OCI-LY1 (cell line): ENCODE measurements around the gene KIAA0040.

Experiments used
- EZH2 ChIP-seq: fragments of 200-600 bp; sonication (generic), shearing (Covaris generic); IDR thresholded peaks from 2 replicates; pipeline ENCODE4 v1.8.0; 2017; ENCODE audit warnings: borderline replicate concordance, mixed run types, mild to moderate bottlenecking, antibody characterized with exemption, low read length, moderate library complexity, mixed read lengths
- TF ChIP-seq, protein P1 (sequence below): fragments of 200-600 bp; sonication (generic), shearing (Covaris generic); IDR thresholded peaks from 2 replicates; pipeline ENCODE4 v1.5.1; 2017; ENCODE audit warnings: mild to moderate bottlenecking, antibody characterized with exemption, low read length, moderate library complexity, mixed read lengths

DNA sequence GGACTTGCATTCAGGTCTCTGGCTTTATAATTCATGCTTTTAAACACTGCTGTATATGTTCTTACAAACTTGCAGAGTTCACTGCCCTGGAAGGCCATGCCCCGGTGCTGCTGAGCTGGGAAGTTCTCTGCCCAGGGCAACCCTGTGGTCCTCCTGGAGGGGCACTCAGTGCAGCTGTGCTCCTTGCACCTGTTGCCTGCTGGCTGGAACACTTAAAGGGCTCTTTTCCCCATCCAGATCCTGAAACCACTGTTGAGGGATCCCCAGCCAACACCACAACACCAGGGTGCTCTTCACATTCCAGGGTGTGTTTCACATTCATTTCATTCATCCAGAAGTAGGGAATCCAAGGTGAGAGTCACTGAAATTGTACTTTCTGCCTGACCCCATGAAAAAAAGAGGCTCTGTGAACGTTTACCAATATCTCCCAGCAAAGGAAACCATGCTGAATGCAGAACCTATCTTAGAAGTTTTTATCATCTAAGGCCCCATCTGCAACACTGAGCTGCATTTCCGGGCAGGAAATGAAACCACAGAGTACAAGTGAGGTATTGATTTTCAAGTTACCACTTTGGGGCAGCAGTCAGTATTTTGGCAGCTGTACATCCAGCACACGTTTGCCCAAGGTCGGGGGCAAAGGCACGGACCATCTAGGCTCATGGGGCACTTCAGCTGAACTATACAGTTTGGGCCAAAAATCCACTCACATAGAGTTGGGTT is 16.4 kb upstream of the KIAA0040 start:
- TF ChIP-seq, protein P1, sequence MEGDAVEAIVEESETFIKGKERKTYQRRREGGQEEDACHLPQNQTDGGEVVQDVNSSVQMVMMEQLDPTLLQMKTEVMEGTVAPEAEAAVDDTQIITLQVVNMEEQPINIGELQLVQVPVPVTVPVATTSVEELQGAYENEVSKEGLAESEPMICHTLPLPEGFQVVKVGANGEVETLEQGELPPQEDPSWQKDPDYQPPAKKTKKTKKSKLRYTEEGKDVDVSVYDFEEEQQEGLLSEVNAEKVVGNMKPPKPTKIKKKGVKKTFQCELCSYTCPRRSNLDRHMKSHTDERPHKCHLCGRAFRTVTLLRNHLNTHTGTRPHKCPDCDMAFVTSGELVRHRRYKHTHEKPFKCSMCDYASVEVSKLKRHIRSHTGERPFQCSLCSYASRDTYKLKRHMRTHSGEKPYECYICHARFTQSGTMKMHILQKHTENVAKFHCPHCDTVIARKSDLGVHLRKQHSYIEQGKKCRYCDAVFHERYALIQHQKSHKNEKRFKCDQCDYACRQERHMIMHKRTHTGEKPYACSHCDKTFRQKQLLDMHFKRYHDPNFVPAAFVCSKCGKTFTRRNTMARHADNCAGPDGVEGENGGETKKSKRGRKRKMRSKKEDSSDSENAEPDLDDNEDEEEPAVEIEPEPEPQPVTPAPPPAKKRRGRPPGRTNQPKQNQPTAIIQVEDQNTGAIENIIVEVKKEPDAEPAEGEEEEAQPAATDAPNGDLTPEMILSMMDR, result no peak
- no peak for TF ChIP-seq EZH2
